ENCODE results near the gene APH1B.
"Not testable (repeated sequence)": the region's sequence is repeated elsewhere in the genome, so short reads cannot be mapped to it uniquely, and the experiment has no call there.

Gene APH1B

GRCh38 chr15:63335543-63336240 lies 58.3 kb downstream of the APH1B start:
- DNase-seq = no peak

- no peak for DNase-seq
Measured at GRCh38 chr15:63337046-63337445, 59.6 kb downstream of the APH1B start.

- peak; percentile 53 for DNase-seq
Measured at GRCh38 chr15:63338170-63338569, 60.8 kb downstream of the APH1B start.

GRCh38 chr15:63339006-63339766 lies 61.8 kb downstream of the APH1B start:
- DNase-seq = no peak

GRCh38 chr15:63339836-63340235 lies 62.4 kb downstream of the APH1B start:
- no peak for DNase-seq

- no peak for DNase-seq
Measured at GRCh38 chr15:63340353-63340752, 62.9 kb downstream of the APH1B start.

GRCh38 chr15:63340878-63341277 lies 63.5 kb downstream of the APH1B start:
- no peak for DNase-seq

- DNase-seq = no peak
Measured at GRCh38 chr15:63341898-63342297, 64.5 kb downstream of the APH1B start.

GRCh38 chr15:63342996-63343562 lies 65.7 kb downstream of the APH1B start:
- DNase-seq = not testable (repeated sequence)

- DNase-seq = no peak
Measured at GRCh38 chr15:63344731-63345390, 67.5 kb downstream of the APH1B start.

GRCh38 chr15:63345391-63345752 lies 68.0 kb downstream of the APH1B start:
- DNase-seq = no peak

- DNase-seq = no peak
Measured at GRCh38 chr15:63347074-63347857, 69.9 kb downstream of the APH1B start.

GRCh38 chr15:63348392-63348791 lies 71.0 kb downstream of the APH1B start:
- peak; percentile 32 for DNase-seq

GRCh38 chr15:63349156-63349555 lies 71.8 kb downstream of the APH1B start:
- DNase-seq = no peak

- no peak for DNase-seq
Measured at GRCh38 chr15:63349621-63350020, 72.2 kb downstream of the APH1B start.

- no peak for DNase-seq
Measured at GRCh38 chr15:63350178-63350621, 72.8 kb downstream of the APH1B start.

GRCh38 chr15:63351170-63351569 lies 73.8 kb downstream of the APH1B start:
- DNase-seq = no peak

- DNase-seq = no peak
Measured at GRCh38 chr15:63352808-63353207, 75.4 kb downstream of the APH1B start.

- no peak for DNase-seq
Measured at GRCh38 chr15:63353261-63353660, 75.9 kb downstream of the APH1B start.

- DNase-seq = no peak
Measured at GRCh38 chr15:63353887-63354286, 76.5 kb downstream of the APH1B start.

- DNase-seq = no peak
Measured at GRCh38 chr15:63354821-63355650, 77.6 kb downstream of the APH1B start.

GRCh38 chr15:63357061-63357460 lies 79.7 kb downstream of the APH1B start:
- no peak for DNase-seq
